Measurements from ENCODE around the gene POLD1. TPM values are rescaled to one million over a fixed set of nuclear protein-coding genes. Genes with fewer than 3 reads are reported as not detected.

The POLD1 gene
- polyA plus RNA-seq, 1 of the 3 experiments (the other 2 are of a cell fraction), result 33.6 TPM

- H3K4me2 ChIP-seq, result no peak overlapping the region
- no peaks in the 10 kb centered on the region for H3K79me2 ChIP-seq (ENCODE audit: insufficient read depth)
- H3K27me3 ChIP-seq (ENCODE audit: insufficient read depth), result no peaks in the 10 kb centered on the region
- POLR2A ChIA-PET, result no interaction called here
- no peaks in the 10 kb centered on the region for H3F3A ChIP-seq (replicated peaks; ENCODE audit: insufficient read depth)
- CTCF ChIA-PET, result interaction anchor here (2.7 kb wide), 1 partner anchor 41 kb away, joined by 9 read pairs; no protein-coding TSS in a partner anchor
- H3K9ac ChIP-seq, result no peak overlapping the region
- no peak overlapping the region for H3K27ac ChIP-seq (ENCODE audit: low read depth in 2 of 2, low read length in 1 of 2)
- H3K9me2 ChIP-seq, result no peaks in the 10 kb centered on the region
- no peaks in the 10 kb centered on the region for H3K9me3 ChIP-seq
- DNase-seq, result no peak
- H3K36me3 ChIP-seq (replicated peaks in 1 of 2; ENCODE audit: control insufficient read depth in 1 of 2, insufficient read depth in 2 of 2, low read length in 1 of 2), result no peaks in the 10 kb centered on the region
- 96% methylated on average over 10 of the region's 17 CpGs for WGBS (ENCODE audit: low lambda C conversion rate)
- H2AFZ ChIP-seq (ENCODE audit: low read depth), result no peak overlapping the region
- no peaks in the 10 kb centered on the region for H4K20me1 ChIP-seq (ENCODE audit: insufficient read depth)
- TF ChIP-seq MEF2A (IDR thresholded peaks at IDR 0.05; ENCODE audit: borderline replicate concordance, low read depth), result no peak
- no peak for TF ChIP-seq TEAD4 (IDR thresholded peaks at IDR 0.05; ENCODE audit: borderline replicate concordance, insufficient read depth)
- H3K4me3 ChIP-seq (ENCODE audit: low read depth in 2 of 2, low read length in 1 of 2), result no peak overlapping the region
- H3K4me1 ChIP-seq (ENCODE audit: control insufficient read depth in 1 of 2, insufficient read depth in 2 of 2, low read depth in 1 of 2, low read length in 1 of 2), result no peaks in the 10 kb centered on the region
Measured at GRCh38 chr19:50409347-50409746, 25.2 kb downstream of the POLD1 start.

GRCh38 chr19:50410109-50410508 is 26.0 kb downstream of the POLD1 start:
- TF ChIP-seq PBX3 (IDR thresholded peaks at IDR 0.05) (no peak), FOSL2 (IDR thresholded peaks at IDR 0.05; ENCODE audit: borderline replicate concordance, low read depth) (no peak), MEF2A (IDR thresholded peaks at IDR 0.05; ENCODE audit: borderline replicate concordance, low read depth) (no peak), RCOR1 (IDR thresholded peaks at IDR 0.05; ENCODE audit: low read length) (no peak), TCF12 (IDR thresholded peaks at IDR 0.05) (no peak), GATA2 (CRISPR knock-in tag; IDR thresholded peaks at IDR 0.05) (no peak), TEAD4 (IDR thresholded peaks at IDR 0.05; ENCODE audit: borderline replicate concordance, insufficient read depth) (no peak), IRF3 (IDR thresholded peaks at IDR 0.05; ENCODE audit: low read depth, low read length) (no peak), CHD2 (IDR thresholded peaks at IDR 0.05; ENCODE audit: low read length, partially characterized antibody) (no peak)
- Histone ChIP-seq H4K20me1 (ENCODE audit: insufficient read depth) (no peaks in the 10 kb centered on the region), H3K4me2 (no peak overlapping the region), H3K9me3 (no peaks in the 10 kb centered on the region), H3K4me3 (ENCODE audit: low read depth in 2 of 2, low read length in 1 of 2) (no peak overlapping the region), H3K79me2 (ENCODE audit: insufficient read depth) (no peaks in the 10 kb centered on the region), H3K9ac (no peak overlapping the region), H3K36me3 (replicated peaks in 1 of 2; ENCODE audit: control insufficient read depth in 1 of 2, insufficient read depth in 2 of 2, low read length in 1 of 2) (no peaks in the 10 kb centered on the region), H3F3A (replicated peaks; ENCODE audit: insufficient read depth) (no peaks in the 10 kb centered on the region), H3K9me2 (no peaks in the 10 kb centered on the region), H3K4me1 (ENCODE audit: control insufficient read depth in 1 of 2, insufficient read depth in 2 of 2, low read depth in 1 of 2, low read length in 1 of 2) (no peaks in the 10 kb centered on the region; a peak in 1 of 4 replicates), H3K27me3 (ENCODE audit: insufficient read depth) (no peaks in the 10 kb centered on the region), H2AFZ (ENCODE audit: low read depth) (no peak overlapping the region), H3K27ac (ENCODE audit: low read depth in 2 of 2, low read length in 1 of 2) (no peak overlapping the region)
- POLR2A ChIA-PET, result no interaction called here
- DNase-seq, result no peak
- 85% methylated on average over 9 of the region's 10 CpGs for WGBS (ENCODE audit: low lambda C conversion rate)
- CTCF ChIA-PET, result interaction anchor here (0.6 to 2.7 kb wide), 2 partner anchors 41 to 146 kb away, joined by 3 to 9 read pairs; no protein-coding TSS in a partner anchor

GRCh38 chr19:50412419-50412818 is 28.3 kb downstream of the POLD1 start:
- WGBS (ENCODE audit: low lambda C conversion rate), result 93% methylated on average over 2 of the region's 2 CpGs
- no peaks in the 10 kb centered on the region; a peak in 1 of 4 replicates for H3K4me1 ChIP-seq (ENCODE audit: control insufficient read depth in 1 of 2, insufficient read depth in 2 of 2, low read depth in 1 of 2, low read length in 1 of 2)
- H2AFZ ChIP-seq (ENCODE audit: low read depth), result no peak overlapping the region
- H3K9me2 ChIP-seq, result no peaks in the 10 kb centered on the region
- no peak for DNase-seq
- no peaks in the 10 kb centered on the region for H3K36me3 ChIP-seq (replicated peaks in 1 of 2; ENCODE audit: control insufficient read depth in 1 of 2, insufficient read depth in 2 of 2, low read length in 1 of 2)
- no peaks in the 10 kb centered on the region for H4K20me1 ChIP-seq (ENCODE audit: insufficient read depth)
- H3K79me2 ChIP-seq (ENCODE audit: insufficient read depth), result no peaks in the 10 kb centered on the region
- no peak overlapping the region for H3K4me3 ChIP-seq (ENCODE audit: low read depth in 2 of 2, low read length in 1 of 2)
- ChIA-PET POLR2A (no interaction called here), CTCF (interaction anchor here (0.9 to 1.2 kb wide), 2 partner anchors 10 to 43 kb away, joined by 3 to 4 read pairs; no protein-coding TSS in a partner anchor)
- no peak overlapping the region for H3K27ac ChIP-seq (ENCODE audit: low read depth in 2 of 2, low read length in 1 of 2)
- no peak overlapping the region for H3K9ac ChIP-seq
- H3K4me2 ChIP-seq, result no peak overlapping the region
- no peaks in the 10 kb centered on the region for H3K9me3 ChIP-seq
- no peaks in the 10 kb centered on the region for H3F3A ChIP-seq (replicated peaks; ENCODE audit: insufficient read depth)
- no peak for TF ChIP-seq EZH2phosphoT487 (IDR thresholded peaks at IDR 0.05; ENCODE audit: borderline replicate concordance, low read depth)
- no peak for TF ChIP-seq USF1 (IDR thresholded peaks at IDR 0.05; ENCODE audit: borderline replicate concordance, low read depth)
- no peak for TF ChIP-seq NRF1 (IDR thresholded peaks at IDR 0.05; ENCODE audit: low read depth, low read length)
- TF ChIP-seq CHD2 (IDR thresholded peaks at IDR 0.05; ENCODE audit: low read length, partially characterized antibody), result no peak
- TF ChIP-seq EP300 (IDR thresholded peaks at IDR 0.05; ENCODE audit: borderline replicate concordance in 1 of 2, low read depth in 1 of 2, low read length in 1 of 2), result no peak
- TF ChIP-seq YY1 (IDR thresholded peaks at IDR 0.05; ENCODE audit: low read depth), result no peak
- no peak for TF ChIP-seq GATA2 (CRISPR knock-in tag; IDR thresholded peaks at IDR 0.05)
- TF ChIP-seq POLR2AphosphoS5 (IDR thresholded peaks at IDR 0.05; ENCODE audit: low read depth, low read length), result no peak
- no peak for TF ChIP-seq FOSL2 (IDR thresholded peaks at IDR 0.05; ENCODE audit: borderline replicate concordance, low read depth)
- TF ChIP-seq RCOR1 (IDR thresholded peaks at IDR 0.05; ENCODE audit: low read length), result no peak
- H3K27me3 ChIP-seq (ENCODE audit: insufficient read depth), result no peaks in the 10 kb centered on the region

Data from SK-N-SH (cell line).